ENCODE measurements around the gene RBM7.

DNA sequence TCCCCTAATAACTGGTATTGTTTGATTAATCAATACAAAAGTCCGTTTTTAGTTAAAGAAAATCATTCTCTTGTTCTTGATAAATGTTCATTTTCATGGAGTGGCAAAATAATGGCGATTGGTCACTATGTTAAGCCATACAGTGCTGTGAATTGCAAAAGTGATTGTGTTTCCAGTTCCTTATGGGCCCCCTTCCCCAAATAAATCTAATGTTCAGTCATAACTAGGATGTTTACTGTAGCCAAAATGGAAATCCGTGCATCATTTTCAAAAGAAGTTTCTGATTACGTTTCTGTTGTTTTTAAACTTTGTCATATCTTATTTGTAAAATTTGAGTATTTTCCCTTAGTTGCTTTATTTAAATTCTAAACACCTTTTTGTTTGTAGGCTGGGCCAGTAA lies 845 bp downstream of the RBM7 start:
- TF ChIP-seq, protein P1, sequence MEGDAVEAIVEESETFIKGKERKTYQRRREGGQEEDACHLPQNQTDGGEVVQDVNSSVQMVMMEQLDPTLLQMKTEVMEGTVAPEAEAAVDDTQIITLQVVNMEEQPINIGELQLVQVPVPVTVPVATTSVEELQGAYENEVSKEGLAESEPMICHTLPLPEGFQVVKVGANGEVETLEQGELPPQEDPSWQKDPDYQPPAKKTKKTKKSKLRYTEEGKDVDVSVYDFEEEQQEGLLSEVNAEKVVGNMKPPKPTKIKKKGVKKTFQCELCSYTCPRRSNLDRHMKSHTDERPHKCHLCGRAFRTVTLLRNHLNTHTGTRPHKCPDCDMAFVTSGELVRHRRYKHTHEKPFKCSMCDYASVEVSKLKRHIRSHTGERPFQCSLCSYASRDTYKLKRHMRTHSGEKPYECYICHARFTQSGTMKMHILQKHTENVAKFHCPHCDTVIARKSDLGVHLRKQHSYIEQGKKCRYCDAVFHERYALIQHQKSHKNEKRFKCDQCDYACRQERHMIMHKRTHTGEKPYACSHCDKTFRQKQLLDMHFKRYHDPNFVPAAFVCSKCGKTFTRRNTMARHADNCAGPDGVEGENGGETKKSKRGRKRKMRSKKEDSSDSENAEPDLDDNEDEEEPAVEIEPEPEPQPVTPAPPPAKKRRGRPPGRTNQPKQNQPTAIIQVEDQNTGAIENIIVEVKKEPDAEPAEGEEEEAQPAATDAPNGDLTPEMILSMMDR (optimal IDR thresholded peaks at IDR 0.05 in 1 of 3, IDR thresholded peaks at IDR 0.05 in 1 of 3, conservative IDR thresholded peaks at IDR 0.05 in 1 of 3; ENCODE audit: extremely low read depth in 1 of 3, insufficient read depth in 2 of 3, low read length in 3 of 3): no peak
- no peak for TF ChIP-seq EZH2 (IDR thresholded peaks at IDR 0.05; ENCODE audit: low read length)
